NOMO-1 treated with DMSO at 0.1 percent for 48 hours (cell line): ENCODE measurements around the gene KLHL5.

Experiments
- DNase-seq: peaks from one replicate; lab custom pipeline; 2025; ENCODE audit not compliant: unreplicated experiment; lab: John Stamatoyannopoulos, UW

Gene KLHL5

DNA sequence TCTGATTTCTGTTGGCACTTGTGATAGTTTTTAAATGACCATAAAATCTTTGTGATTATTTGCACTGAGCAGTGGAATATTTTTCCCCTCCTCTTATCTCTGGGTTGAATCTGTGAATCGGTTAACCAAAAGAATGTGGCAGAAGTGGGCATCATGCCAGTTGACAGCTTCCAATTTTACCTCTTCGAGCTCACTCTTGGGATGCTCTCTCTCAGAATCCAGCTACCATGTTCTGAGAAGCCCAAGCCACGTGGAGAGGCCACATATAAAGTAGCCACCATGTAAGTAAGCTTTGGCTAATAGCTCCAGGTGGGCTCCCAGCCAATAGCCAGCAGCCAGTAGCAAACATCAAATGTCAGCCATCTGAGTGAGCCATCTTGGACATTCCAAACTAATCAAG, 107.4 kb downstream of the KLHL5 start:
- DNase-seq, result no peak

DNA sequence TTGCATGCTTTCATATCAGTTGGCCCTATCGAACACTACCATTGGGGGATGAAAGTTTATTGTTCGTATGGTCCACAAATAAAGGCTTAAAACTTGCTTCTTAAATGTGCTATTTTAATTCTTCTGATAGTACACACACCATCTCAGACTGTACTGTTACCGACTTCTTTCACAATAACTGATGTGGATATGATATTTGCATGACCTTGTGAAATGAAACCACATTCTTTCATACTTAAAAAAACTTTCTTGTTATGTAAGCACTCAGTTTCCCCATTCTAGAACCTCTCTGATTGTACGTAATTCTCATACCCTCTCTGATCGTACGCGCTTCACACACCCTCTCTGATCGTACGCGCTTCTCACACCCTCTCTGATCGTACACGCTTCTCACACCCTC, 108.3 kb downstream of the KLHL5 start:
- peak; percentile 19 for DNase-seq
